ENCODE data around the gene ASPM. TPM values are rescaled to one million over a fixed set of nuclear protein-coding genes. Genes with fewer than 3 reads are reported as not detected.

ASPM gene
- total RNA-seq, 2 donors from 2014 or later, result 1.8 to 5.1 TPM

DNA sequence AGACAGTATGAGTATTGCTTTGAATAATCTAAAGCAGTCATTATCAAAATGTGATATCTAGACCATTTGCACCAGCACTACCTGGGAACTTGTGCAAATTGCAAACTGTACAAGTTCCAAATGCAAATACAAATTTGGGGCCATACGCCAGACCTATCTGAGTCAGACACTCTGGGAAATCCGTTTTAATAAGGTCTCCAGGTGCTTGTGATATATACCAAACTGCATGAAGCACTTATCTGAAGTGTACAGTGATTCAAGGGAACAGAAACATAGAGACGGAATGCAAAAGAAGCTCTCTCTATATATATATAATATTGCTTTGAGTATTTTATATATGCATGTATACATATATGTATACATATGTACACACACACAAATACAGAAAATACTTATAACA, 36.2 kb upstream of the ASPM start:
- intact Hi-C loops (cut with DNase I), result no loop called here
- peaks cover 2% of the 10 kb centered on the region for H3K4me1 ChIP-seq (replicated peaks)
- no peak overlapping the region for H3K27ac ChIP-seq
- H3K27me3 ChIP-seq (replicated peaks; ENCODE audit: insufficient read depth), result no peaks in the 10 kb centered on the region
- WGBS, result 91% methylated on average over 3 of the region's 3 CpGs
- H3K9me3 ChIP-seq, result no peaks in the 10 kb centered on the region
- TF ChIP-seq POLR2AphosphoS5 (IDR thresholded peaks at IDR 0.05) (no peak), POLR2A (IDR thresholded peaks at IDR 0.05) (no peak)
- TF ChIP-seq, protein P1, sequence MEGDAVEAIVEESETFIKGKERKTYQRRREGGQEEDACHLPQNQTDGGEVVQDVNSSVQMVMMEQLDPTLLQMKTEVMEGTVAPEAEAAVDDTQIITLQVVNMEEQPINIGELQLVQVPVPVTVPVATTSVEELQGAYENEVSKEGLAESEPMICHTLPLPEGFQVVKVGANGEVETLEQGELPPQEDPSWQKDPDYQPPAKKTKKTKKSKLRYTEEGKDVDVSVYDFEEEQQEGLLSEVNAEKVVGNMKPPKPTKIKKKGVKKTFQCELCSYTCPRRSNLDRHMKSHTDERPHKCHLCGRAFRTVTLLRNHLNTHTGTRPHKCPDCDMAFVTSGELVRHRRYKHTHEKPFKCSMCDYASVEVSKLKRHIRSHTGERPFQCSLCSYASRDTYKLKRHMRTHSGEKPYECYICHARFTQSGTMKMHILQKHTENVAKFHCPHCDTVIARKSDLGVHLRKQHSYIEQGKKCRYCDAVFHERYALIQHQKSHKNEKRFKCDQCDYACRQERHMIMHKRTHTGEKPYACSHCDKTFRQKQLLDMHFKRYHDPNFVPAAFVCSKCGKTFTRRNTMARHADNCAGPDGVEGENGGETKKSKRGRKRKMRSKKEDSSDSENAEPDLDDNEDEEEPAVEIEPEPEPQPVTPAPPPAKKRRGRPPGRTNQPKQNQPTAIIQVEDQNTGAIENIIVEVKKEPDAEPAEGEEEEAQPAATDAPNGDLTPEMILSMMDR (IDR thresholded peaks at IDR 0.05), result no peak
- no peak for DNase-seq (ENCODE audit: low spot score)
- peaks cover 6 to 9% of the 10 kb centered on the region in 2 donors for H3K36me3 ChIP-seq
- H3K4me3 ChIP-seq, result no peak overlapping the region

DNA sequence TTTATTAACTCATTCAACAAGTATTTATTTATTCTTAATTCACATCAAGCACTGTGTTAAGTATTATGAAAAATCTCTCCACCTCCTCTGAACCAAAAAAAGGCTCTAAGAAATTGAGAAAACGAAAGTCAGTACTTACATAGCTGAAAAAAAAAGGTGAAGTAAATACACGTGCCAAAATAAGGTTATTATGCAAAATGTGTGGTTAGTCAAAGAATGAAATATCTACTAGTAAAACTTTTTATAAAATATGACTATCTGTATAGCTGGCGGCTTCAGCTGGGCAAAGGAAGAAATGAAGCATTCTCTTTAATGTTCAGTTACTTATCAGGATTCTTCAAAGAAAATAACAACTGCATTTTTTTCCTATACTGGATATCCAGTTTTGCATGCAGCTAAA, 35.5 kb upstream of the ASPM start:
- intact Hi-C loops (cut with DNase I), result no loop called here
- peaks cover under 1 to 1% of the 10 kb centered on the region in 2 donors for H3K36me3 ChIP-seq

DNA sequence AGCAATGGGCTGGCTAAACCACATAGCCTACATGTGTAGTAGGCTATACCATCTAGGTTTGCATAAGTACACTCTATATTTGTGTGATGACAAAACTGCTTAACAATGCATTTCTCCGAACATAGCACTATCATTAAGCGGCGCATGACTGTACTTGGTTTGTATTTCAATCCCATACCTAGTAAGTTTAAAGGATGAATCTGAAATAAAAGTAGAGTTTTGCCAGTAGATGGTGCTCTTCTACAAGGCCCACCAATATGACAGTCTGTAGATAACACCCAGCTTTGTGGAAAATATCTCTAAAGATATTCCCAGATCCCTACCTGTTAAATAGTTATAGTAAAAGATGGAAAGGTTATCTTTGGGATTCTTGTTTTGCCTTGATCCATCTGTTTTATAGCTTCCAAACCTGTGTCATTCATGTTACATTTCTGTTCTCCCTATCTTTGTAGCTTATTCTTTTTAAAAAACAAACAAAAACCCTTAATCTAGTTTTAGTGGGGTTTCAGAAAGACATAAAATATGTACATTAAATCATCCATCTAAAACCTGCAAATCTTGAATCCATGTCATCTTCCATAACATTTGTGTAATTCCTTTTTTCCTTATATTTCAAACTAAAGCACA, 33.9 kb upstream of the ASPM start:
- TF ChIP-seq POLR2AphosphoS5 (IDR thresholded peaks at IDR 0.05), result no peak
- TF ChIP-seq POLR2A (IDR thresholded peaks at IDR 0.05), result no peak
- TF ChIP-seq, protein P1 (IDR thresholded peaks at IDR 0.05), result peak in 3 of 4 experiments; percentile 47 to 51 (median 50)
- Histone ChIP-seq H3K4me1 (replicated peaks) (peaks cover 2% of the 10 kb centered on the region), H3K27me3 (replicated peaks; ENCODE audit: insufficient read depth) (no peaks in the 10 kb centered on the region), H3K9me3 (no peaks in the 10 kb centered on the region), H3K27ac (no peak overlapping the region), H3K36me3 (no peaks in the 10 kb centered on the region), H3K4me3 (no peak overlapping the region)
- DNase-seq (ENCODE audit: low spot score), result no peak
- intact Hi-C loops (cut with DNase I), result no loop called here
- WGBS, result 76% methylated on average over 3 of the region's 3 CpGs

More for the DNA sequence above, 35.5 kb upstream of the ASPM start:
- no peak overlapping the region for H3K27ac ChIP-seq
- H3K4me3 ChIP-seq, result no peak overlapping the region
- no peak for DNase-seq (ENCODE audit: low spot score)
- no peaks in the 10 kb centered on the region for H3K27me3 ChIP-seq (replicated peaks; ENCODE audit: insufficient read depth)
- 76% methylated on average over 3 of the region's 3 CpGs for WGBS
- TF ChIP-seq POLR2AphosphoS5 (IDR thresholded peaks at IDR 0.05) (no peak), POLR2A (IDR thresholded peaks at IDR 0.05) (no peak)
- TF ChIP-seq, protein P1 (IDR thresholded peaks at IDR 0.05), result no peak
- H3K9me3 ChIP-seq, result no peaks in the 10 kb centered on the region
- peaks cover 2% of the 10 kb centered on the region for H3K4me1 ChIP-seq (replicated peaks)

DNA sequence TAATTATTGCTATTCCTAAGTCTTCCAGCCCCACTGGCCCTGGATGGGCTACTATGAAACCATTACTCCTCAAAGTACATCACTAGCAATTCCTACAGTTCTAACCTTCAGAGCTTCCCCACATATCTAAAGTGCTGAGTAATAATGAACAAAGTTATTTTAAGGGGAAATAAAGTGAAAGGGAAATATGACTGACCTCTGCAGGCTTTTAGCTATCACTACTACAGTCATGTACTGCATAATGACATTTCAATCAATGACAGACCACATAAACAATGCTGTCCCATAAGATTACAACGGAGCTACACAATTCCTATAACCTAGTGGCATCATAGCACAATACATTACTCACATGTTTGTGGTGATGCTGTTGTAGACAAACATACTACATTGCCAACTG, 32.5 kb upstream of the ASPM start:
- intact Hi-C loops (cut with DNase I), result no loop called here
- Histone ChIP-seq H3K4me1 (replicated peaks) (peaks cover 2% of the 10 kb centered on the region), H3K27ac (no peak overlapping the region), H3K4me3 (no peak overlapping the region), H3K27me3 (replicated peaks; ENCODE audit: insufficient read depth) (no peaks in the 10 kb centered on the region), H3K36me3 (no peaks in the 10 kb centered on the region), H3K9me3 (no peaks in the 10 kb centered on the region)
- DNase-seq (ENCODE audit: low spot score), result no peak
- no peak for TF ChIP-seq POLR2AphosphoS5 (IDR thresholded peaks at IDR 0.05)
- TF ChIP-seq, protein P1 (IDR thresholded peaks at IDR 0.05), result no peak
- TF ChIP-seq POLR2A (IDR thresholded peaks at IDR 0.05), result no peak
- 77% methylated on average over 1 of the region's 1 CpG for WGBS

DNA sequence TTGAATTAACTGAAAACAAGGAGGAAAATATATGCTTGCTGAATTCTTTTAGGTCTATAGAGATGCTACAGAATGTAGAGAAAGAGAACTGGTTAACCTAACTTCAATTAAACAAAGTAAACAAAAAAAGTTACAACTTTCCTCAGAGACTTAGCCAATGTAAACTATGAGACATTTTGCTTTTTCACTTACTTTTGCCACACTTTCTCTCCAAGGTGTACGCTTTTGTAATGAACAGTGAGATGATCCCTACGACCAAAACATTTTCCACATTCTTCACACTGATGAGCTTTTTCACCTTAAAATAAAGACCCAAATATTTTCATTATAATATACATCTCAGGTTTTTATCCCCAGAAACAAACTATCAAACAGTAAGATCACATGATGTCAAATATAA, 28.3 kb upstream of the ASPM start:
- Histone ChIP-seq H3K36me3 (no peaks in the 10 kb centered on the region), H3K27me3 (replicated peaks; ENCODE audit: insufficient read depth) (no peaks in the 10 kb centered on the region), H3K27ac (no peak overlapping the region), H3K4me3 (no peak overlapping the region), H3K4me1 (replicated peaks) (no peaks in the 10 kb centered on the region), H3K9me3 (no peaks in the 10 kb centered on the region)
- TF ChIP-seq, protein P1 (IDR thresholded peaks at IDR 0.05), result no peak
- TF ChIP-seq POLR2AphosphoS5 (IDR thresholded peaks at IDR 0.05) (no peak), POLR2A (IDR thresholded peaks at IDR 0.05) (no peak)
- WGBS, result 58% methylated on average over 2 of the region's 2 CpGs
- intact Hi-C loops (cut with DNase I), result no loop called here
- DNase-seq (ENCODE audit: low spot score), result no peak

Data from prostate gland (tissue), 2 donors.